NCI-H2107 treated with DMSO at 0.1 percent for 48 hours (cell line): Measurements from ENCODE around the gene MIP.
"Not testable (repeated sequence)": the region's sequence is repeated elsewhere in the genome, so short reads cannot be mapped to it uniquely, and the experiment has no call there.

Source experiments
- DNase-seq: peaks from one replicate; lab custom pipeline; 2025; ENCODE audit not compliant: unreplicated experiment; lab: John Stamatoyannopoulos, UW

MIP gene

GRCh38 chr12:56468216-56469006 is 14.0 kb upstream of the MIP start, which contains the start of gene SPRYD4:
Gene SPRYD4 (plus strand): TSS chr12:56468578. CDS start chr12:56468592, 14 bp downstream.
- DNase-seq: peak; percentile 88

DNA sequence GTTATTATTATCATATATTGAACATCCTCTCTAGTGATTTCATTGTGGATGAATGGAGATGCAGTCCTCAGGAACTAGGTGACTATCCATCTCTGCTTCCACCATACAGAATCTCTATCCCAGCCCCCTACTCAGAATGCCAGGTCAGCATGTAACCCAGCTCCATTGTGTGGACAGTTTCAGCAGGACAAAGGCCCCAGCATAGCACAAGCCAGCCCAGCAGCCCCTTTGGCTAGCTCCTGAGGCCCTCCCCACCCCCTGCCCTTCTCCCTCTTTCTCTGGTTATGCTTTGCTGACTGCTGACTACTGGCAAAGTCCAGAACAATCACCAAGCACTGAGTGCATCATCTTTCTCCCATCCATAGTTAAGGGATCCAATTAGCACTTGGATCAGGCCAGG is 8.1 kb upstream of the MIP start:
- no peak for DNase-seq

GRCh38 chr12:56461235-56462159 is 7.0 kb upstream of the MIP start:
- DNase-seq: no peak

- DNase-seq: no peak
Measured at GRCh38 chr12:56457817-56458216, 3.4 kb upstream of the MIP start.

DNA sequence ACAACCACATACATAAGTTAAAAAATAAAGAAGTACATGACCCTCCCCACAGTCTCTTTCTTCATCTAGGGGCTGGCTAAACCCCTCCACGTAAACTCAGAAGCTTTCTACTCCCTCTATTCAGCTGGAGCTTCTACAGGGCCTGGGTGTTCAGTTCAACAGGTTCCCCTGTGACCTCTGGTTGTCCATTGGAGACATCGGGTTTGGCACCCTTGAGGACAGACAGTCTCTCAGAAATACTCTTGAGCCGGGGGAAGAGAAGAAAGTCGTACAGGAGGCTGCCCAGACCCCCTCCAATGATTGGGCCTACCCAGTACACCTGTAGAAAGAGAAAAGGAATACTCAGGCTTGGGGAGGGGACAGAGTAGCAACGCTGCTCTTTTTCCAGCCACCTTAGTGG is 3.3 kb downstream of the MIP start:
- DNase-seq: no peak

- no peak for DNase-seq
Measured at GRCh38 chr12:56450241-56450640, 4.2 kb downstream of the MIP start.

DNA sequence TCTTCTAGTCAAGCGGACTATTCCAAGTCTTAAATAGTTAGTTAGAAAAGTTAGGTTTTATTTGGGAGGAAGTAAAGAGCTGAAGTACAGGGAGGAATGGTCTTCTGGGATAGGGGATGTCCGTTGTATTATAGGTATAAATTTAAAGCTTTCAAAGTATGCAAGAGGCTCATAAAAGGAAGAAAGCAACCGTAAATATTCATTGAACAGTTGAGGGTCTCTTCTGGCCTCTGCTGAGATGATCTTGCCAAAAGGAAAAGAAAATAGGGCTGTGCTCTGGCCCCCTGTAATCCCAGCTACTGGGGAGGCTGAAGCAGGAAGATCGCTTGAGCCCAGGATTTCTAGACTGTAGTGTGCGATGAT is 4.9 kb downstream of the MIP start:
- DNase-seq: no peak

- DNase-seq: peak; percentile 86
Measured at GRCh38 chr12:56448860-56449621, 5.4 kb downstream of the MIP start, which contains the start of gene TIMELESS. Gene TIMELESS (minus strand): TSS chr12:56449426. CDS start chr12:56434170, 15,256 bp downstream.

- DNase-seq: not testable (repeated sequence)
Measured at GRCh38 chr12:56443208-56443607, 11.2 kb downstream of the MIP start.

GRCh38 chr12:56437430-56438176 is 16.9 kb downstream of the MIP start:
- no peak for DNase-seq

DNA sequence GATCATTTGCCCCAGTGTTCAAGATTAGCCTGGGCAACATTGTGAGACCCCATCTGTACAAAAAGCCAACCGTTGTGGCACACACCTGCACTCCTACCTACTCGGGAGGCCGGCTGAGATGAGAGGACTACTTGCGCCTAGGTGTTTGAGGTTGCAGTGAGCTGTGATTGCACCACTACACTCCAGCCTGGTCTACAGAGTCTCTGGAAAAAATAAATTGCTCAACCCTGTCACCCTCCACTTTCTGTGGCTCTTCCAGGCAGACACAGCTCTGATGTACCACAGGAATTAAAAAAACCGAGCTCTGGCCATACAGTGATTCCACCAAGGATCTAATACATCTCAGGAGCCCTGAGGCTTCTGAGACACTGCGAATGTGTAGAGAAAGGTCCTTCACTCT is 19.6 kb downstream of the MIP start:
- DNase-seq: no peak

DNA sequence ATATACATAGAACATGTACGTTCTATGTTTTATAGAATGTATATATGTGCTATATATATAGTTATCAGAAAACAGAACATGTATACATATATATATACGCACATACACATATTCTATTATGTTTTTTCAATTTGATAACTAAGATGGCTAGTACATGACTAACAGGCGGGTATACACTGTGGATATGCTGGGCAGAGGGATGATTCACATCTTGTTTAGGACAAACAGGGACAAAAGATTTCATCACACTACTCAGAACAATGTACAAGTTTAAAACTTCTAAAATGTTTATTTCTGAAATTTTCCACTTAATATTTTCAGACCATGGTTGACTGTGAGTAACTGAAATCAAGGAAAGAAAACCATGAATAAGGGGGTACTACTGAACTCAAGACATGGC is 22.6 kb downstream of the MIP start:
- DNase-seq: no peak

- DNase-seq: no peak
Measured at GRCh38 chr12:56431288-56431687, 23.2 kb downstream of the MIP start.

- DNase-seq: no peak
Measured at GRCh38 chr12:56425940-56426438, 28.5 kb downstream of the MIP start.

- no peak for DNase-seq
Measured at GRCh38 chr12:56425193-56425592, 29.3 kb downstream of the MIP start.

- DNase-seq: no peak
Measured at GRCh38 chr12:56420411-56420810, 34.0 kb downstream of the MIP start.

- DNase-seq: no peak
Measured at GRCh38 chr12:56417739-56418138, 36.7 kb downstream of the MIP start.

DNA sequence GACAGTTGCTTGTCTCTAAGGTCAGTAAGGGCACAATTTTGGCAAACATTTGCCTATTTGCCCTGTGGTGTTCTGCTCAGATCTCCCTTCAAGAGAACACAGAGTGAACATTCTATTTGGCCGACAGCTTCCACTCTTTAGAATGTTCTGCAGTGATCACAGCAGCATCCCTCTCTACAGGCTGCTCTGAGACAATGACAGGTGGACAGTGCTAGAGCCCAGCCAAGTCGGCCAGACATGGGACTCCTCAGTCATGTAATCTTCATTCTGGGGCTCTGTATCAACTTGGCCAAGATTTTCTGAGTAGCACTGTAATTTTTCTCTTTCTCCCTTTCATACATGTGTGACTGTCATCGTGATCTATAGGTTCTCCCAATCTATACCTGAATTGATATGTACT is 40.1 kb downstream of the MIP start:
- no peak for DNase-seq

GRCh38 chr12:56413392-56413791 is 41.1 kb downstream of the MIP start:
- DNase-seq: no peak
